ENCODE results near the gene FAM25A.
"Not testable (repeated sequence)": the region's sequence is repeated elsewhere in the genome, so short reads cannot be mapped to it uniquely, and the experiment has no call there.

Gene FAM25A

GRCh38 chr10:86979296-86979818, 40.7 kb upstream of the FAM25A start:
- TF ChIP-seq GABPA (IDR thresholded peaks at IDR 0.05; ENCODE audit: low read depth) (no peak), SPI1 (IDR thresholded peaks at IDR 0.05; ENCODE audit: borderline replicate concordance, low read depth) (no peak), POLR2AphosphoS5 (IDR thresholded peaks at IDR 0.05; ENCODE audit: low read depth) (no peak)
- TF ChIP-seq, protein P1, sequence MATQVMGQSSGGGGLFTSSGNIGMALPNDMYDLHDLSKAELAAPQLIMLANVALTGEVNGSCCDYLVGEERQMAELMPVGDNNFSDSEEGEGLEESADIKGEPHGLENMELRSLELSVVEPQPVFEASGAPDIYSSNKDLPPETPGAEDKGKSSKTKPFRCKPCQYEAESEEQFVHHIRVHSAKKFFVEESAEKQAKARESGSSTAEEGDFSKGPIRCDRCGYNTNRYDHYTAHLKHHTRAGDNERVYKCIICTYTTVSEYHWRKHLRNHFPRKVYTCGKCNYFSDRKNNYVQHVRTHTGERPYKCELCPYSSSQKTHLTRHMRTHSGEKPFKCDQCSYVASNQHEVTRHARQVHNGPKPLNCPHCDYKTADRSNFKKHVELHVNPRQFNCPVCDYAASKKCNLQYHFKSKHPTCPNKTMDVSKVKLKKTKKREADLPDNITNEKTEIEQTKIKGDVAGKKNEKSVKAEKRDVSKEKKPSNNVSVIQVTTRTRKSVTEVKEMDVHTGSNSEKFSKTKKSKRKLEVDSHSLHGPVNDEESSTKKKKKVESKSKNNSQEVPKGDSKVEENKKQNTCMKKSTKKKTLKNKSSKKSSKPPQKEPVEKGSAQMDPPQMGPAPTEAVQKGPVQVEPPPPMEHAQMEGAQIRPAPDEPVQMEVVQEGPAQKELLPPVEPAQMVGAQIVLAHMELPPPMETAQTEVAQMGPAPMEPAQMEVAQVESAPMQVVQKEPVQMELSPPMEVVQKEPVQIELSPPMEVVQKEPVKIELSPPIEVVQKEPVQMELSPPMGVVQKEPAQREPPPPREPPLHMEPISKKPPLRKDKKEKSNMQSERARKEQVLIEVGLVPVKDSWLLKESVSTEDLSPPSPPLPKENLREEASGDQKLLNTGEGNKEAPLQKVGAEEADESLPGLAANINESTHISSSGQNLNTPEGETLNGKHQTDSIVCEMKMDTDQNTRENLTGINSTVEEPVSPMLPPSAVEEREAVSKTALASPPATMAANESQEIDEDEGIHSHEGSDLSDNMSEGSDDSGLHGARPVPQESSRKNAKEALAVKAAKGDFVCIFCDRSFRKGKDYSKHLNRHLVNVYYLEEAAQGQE (IDR thresholded peaks at IDR 0.05; ENCODE audit: insufficient replicate concordance, low read depth), result no peak
- TF ChIP-seq, protein P2, sequence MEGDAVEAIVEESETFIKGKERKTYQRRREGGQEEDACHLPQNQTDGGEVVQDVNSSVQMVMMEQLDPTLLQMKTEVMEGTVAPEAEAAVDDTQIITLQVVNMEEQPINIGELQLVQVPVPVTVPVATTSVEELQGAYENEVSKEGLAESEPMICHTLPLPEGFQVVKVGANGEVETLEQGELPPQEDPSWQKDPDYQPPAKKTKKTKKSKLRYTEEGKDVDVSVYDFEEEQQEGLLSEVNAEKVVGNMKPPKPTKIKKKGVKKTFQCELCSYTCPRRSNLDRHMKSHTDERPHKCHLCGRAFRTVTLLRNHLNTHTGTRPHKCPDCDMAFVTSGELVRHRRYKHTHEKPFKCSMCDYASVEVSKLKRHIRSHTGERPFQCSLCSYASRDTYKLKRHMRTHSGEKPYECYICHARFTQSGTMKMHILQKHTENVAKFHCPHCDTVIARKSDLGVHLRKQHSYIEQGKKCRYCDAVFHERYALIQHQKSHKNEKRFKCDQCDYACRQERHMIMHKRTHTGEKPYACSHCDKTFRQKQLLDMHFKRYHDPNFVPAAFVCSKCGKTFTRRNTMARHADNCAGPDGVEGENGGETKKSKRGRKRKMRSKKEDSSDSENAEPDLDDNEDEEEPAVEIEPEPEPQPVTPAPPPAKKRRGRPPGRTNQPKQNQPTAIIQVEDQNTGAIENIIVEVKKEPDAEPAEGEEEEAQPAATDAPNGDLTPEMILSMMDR (IDR thresholded peaks at IDR 0.05; ENCODE audit: insufficient read depth, low read length), result no peak
- DNase-seq (ENCODE audit: low read depth in 1 of 2, low spot score in 1 of 2), result no peak
- Histone ChIP-seq H3K27ac (replicated peaks) (no peak overlapping the region), H3K4me3 (replicated peaks; ENCODE audit: insufficient read depth, low read length) (no peak overlapping the region), H3K27me3 (ENCODE audit: insufficient read depth, poor library complexity, severe bottlenecking) (no peaks in the 10 kb centered on the region)

GRCh38 chr10:86979977-86980448, 40.1 kb upstream of the FAM25A start:
- TF ChIP-seq, protein P1 (IDR thresholded peaks at IDR 0.05; ENCODE audit: insufficient replicate concordance, low read depth), result no peak
- TF ChIP-seq POLR2AphosphoS5 (IDR thresholded peaks at IDR 0.05; ENCODE audit: low read depth), result no peak
- TF ChIP-seq, protein P2 (IDR thresholded peaks at IDR 0.05; ENCODE audit: insufficient read depth, low read length), result no peak
- H3K27me3 ChIP-seq (ENCODE audit: insufficient read depth, poor library complexity, severe bottlenecking), result no peaks in the 10 kb centered on the region
- H3K4me3 ChIP-seq (replicated peaks; ENCODE audit: insufficient read depth, low read length), result no peak overlapping the region
- H3K27ac ChIP-seq (replicated peaks), result no peak overlapping the region
- DNase-seq (ENCODE audit: low read depth in 1 of 2, low spot score in 1 of 2), result no peak

DNA sequence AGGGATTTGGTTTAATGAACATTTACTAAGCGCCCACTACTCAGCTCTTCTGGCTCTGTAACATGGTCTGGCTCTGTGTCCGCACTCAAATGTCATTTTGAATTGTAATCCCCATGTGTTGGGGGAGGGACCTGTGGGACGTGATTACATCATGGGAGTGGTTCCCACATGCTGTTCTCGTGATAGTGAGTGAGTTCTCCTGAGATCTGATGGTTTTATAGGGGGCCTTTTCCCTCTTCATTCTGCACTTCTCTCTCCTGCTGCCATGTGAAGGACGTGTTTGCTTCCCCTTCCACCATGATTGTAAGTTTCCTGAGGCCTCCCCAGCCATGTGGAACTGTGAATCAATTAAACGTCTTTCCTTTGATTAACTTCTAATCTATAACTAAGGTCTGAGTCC, 39.1 kb upstream of the FAM25A start:
- not testable (repeated sequence) for H3K27me3 ChIP-seq (ENCODE audit: insufficient read depth, poor library complexity, severe bottlenecking); H3K27ac ChIP-seq (replicated peaks); DNase-seq (ENCODE audit: low read depth in 1 of 2, low spot score in 1 of 2); H3K4me3 ChIP-seq (replicated peaks; ENCODE audit: insufficient read depth, low read length)

DNA sequence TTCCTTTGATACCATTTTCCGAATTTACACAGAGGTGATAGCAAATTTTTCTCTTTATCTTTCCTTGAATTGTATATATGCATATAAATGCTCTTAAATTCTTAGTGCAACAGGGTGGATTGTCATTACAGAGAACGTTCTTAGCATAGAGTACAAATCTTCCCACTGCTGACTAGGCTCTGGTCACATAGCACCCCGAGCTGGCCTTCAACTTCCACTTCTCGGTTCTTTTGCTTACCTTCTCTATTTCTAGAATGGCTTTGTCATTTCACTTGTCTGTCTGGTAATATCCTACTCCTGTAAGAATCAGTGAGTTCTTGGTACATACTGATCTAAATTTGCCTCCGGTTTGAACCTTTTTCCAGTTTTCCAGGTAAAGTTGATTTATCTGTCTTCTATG, 38.4 kb upstream of the FAM25A start:
- DNase-seq (ENCODE audit: low read depth in 1 of 2, low spot score in 1 of 2), result no peak
- TF ChIP-seq POLR2AphosphoS5 (IDR thresholded peaks at IDR 0.05; ENCODE audit: low read depth), result no peak
- TF ChIP-seq GABPA (IDR thresholded peaks at IDR 0.05; ENCODE audit: low read depth), result no peak
- TF ChIP-seq, protein P2 (IDR thresholded peaks at IDR 0.05; ENCODE audit: insufficient read depth, low read length), result no peak
- no peak for TF ChIP-seq SPI1 (IDR thresholded peaks at IDR 0.05; ENCODE audit: borderline replicate concordance, low read depth)
- TF ChIP-seq, protein P1 (IDR thresholded peaks at IDR 0.05; ENCODE audit: insufficient replicate concordance, low read depth), result no peak
- Histone ChIP-seq H3K4me3 (replicated peaks; ENCODE audit: insufficient read depth, low read length) (no peak overlapping the region), H3K27me3 (ENCODE audit: insufficient read depth, poor library complexity, severe bottlenecking) (no peaks in the 10 kb centered on the region), H3K27ac (replicated peaks) (no peak overlapping the region)

GRCh38 chr10:86984498-86984897, 35.6 kb upstream of the FAM25A start:
- H3K4me3 ChIP-seq (replicated peaks; ENCODE audit: insufficient read depth, low read length); H3K27ac ChIP-seq (replicated peaks); DNase-seq (ENCODE audit: low read depth in 1 of 2, low spot score in 1 of 2); H3K27me3 ChIP-seq (ENCODE audit: insufficient read depth, poor library complexity, severe bottlenecking): not testable (repeated sequence)
